ENCODE data around the gene HDAC7. TPM values are rescaled to one million over a fixed set of nuclear protein-coding genes. Genes with fewer than 3 reads are reported as not detected.

Gene HDAC7
- polyA plus RNA-seq, 4 donors, result 76.1 to 96.1 (median 81.7) TPM

DNA sequence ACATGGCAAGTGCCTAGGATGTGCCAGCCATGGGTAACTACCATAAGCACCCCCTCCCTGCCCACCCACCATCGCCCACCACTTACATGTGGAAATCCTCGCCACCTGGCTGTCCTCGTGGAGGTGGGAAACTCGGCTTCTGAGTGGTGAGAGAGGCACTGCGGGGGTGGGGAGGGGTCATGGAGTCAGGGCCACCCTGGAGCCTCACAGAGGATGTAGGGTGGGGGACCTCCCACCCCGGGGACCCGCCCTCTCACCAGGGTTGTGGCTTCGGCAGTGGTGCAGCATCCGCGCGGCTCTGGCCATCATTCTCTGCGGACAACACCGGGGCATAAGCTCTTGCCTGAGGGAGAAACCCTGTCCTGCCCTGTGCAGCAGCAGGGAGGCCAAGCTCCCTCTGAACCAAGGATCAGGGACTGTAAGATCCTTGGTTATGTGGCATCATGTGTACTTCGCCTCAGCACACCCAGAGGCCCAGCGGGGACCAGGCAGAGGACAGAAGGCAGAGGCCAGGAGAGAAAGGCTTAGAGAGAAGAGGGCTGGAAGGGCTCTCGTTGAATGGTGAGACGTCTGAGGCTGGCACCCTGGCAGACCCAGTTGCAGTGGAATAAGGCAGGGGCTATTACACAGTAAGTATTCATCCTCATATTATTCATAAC is 81.6 kb downstream of the HDAC7 start:
- no peak for DNase-seq (ENCODE audit: low read depth in 4 of 4, low spot score in 3 of 4)

DNA sequence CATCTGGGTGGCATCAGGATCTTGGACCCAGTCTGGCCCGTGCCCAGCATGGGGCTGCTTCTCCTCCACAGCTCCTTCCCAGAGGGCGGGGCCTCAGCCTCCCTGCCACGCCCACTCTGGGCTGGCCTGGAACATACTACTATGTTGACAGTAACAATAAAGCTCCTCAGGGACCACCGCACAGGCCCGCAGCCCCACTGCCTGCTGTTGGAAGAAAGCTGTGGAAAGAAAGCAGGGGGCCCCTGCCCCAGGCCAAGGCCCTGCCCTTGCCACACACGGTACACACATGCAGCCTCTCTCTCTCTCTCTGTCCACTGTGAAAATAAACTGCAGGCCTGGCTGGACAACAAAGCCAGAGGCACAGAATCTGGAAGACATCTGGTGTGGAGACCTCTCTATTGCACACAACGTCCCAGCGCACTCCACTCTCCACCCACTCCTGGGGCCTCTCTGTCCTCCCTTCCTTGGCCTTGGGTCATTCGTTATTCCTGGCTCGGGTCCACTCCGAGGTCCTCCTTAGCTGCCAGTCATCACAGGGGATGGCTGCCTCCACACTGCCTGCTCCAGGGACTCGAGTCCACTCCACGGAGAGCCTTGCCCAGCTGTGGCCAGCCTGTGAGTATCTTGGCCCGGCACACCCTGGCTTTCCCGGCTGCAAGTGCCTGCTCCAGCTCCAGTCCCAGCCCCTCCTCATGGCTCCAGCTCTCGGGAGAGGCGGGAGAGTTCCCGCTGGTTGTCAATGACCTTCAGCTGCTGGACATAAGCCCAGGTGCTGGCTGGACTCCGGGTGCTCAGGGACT is 82.6 kb downstream of the HDAC7 start:
- no peak for DNase-seq (ENCODE audit: low read depth in 4 of 4, low spot score in 3 of 4)

DNA sequence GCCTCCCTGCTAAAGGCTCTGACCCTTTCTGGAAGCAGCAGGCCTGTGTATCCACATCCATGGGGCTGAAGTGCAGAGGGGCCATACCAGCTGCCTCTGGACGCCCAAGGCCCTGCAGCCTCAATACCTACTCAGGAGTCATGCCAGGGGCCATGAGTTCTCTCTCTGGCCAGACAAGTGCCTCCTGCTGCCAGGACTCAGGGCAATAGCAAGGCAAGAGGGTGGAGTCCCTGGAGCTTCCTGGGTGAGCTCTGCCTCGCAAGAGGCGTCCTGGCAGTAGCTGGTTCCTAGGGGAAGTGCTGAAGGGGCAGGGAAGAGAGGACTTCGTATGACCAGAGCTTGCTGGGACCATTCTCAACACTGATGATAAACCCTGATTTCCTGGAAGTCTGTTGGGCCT is 83.5 kb downstream of the HDAC7 start:
- no peak for DNase-seq (ENCODE audit: low read depth in 4 of 4, low spot score in 3 of 4)

- DNase-seq (ENCODE audit: low read depth in 4 of 4, low spot score in 3 of 4), result no peak
These were observed 84.1 kb downstream of the HDAC7 start for GRCh38 chr12:47735649-47736048.

GRCh38 chr12:47734725-47735480 is 84.8 kb downstream of the HDAC7 start:
- DNase-seq (ENCODE audit: low read depth in 4 of 4, low spot score in 3 of 4), result no peak

- no peak for DNase-seq (ENCODE audit: low read depth in 4 of 4, low spot score in 3 of 4)
These were observed 86.6 kb downstream of the HDAC7 start for GRCh38 chr12:47733142-47733541.

Other genes with a start within 250 kb of the HDAC7 start
- 10 to 100 TPM; 28.9 to 54.7 (median 48.0) TPM for gene RPAP3, start 113.9 kb downstream of the HDAC7 start, polyA plus RNA-seq (ENCODE audit: insufficient read length in 4 of 4)
- under 1 TPM; 0.24 to 0.66 (median 0.35) TPM for gene ENDOU, start 94.4 kb downstream of the HDAC7 start, polyA plus RNA-seq (ENCODE audit: insufficient read length in 4 of 4)
- 100 to 1,000 TPM in 1 of 4 donors, 10 to 100 TPM in 3; 10.8 to 115 (median 60.0) TPM for gene RAPGEF3, start 61.0 kb downstream of the HDAC7 start, polyA plus RNA-seq (ENCODE audit: insufficient read length in 4 of 4)
- 10 to 100 TPM; 16.7 to 67.4 (median 52.2) TPM for gene SLC48A1, start 46.7 kb downstream of the HDAC7 start, polyA plus RNA-seq (ENCODE audit: insufficient read length in 4 of 4)
- 1 to 10 TPM in 3 of 4 donors, under 1 TPM in 1; 0.35 to 5.4 (median 3.6) TPM for gene VDR, start 85.1 kb upstream of the HDAC7 start, polyA plus RNA-seq (ENCODE audit: insufficient read length in 4 of 4)
- 100 to 1,000 TPM; 126 to 146 (median 133) TPM for gene TMEM106C, start 143.7 kb upstream of the HDAC7 start, polyA plus RNA-seq (ENCODE audit: insufficient read length in 4 of 4)
- gene COL2A1, start 184.6 kb upstream of the HDAC7 start, polyA plus RNA-seq (ENCODE audit: insufficient read length in 4 of 4), result 10 to 100 TPM; 41.2 to 79.4 (median 51.2) TPM